ENCODE measurements around the gene HOXD13.

HOXD13 gene

GRCh38 chr2:176094349-176094748 is 1.8 kb downstream of the HOXD13 start:
- DNase-seq (ENCODE audit: low read depth, low spot score): no peak

- no peak for DNase-seq (ENCODE audit: low read depth, low spot score)
These were observed 2.9 kb downstream of the HOXD13 start for GRCh38 chr2:176095421-176095820.

- no peak for DNase-seq (ENCODE audit: low read depth, low spot score)
These were observed 3.9 kb downstream of the HOXD13 start for GRCh38 chr2:176096243-176096985.

- peak; percentile 23 for DNase-seq (ENCODE audit: low read depth, low spot score)
These were observed 4.7 kb downstream of the HOXD13 start for GRCh38 chr2:176096986-176097819.

- no peak for DNase-seq (ENCODE audit: low read depth, low spot score)
These were observed 5.4 kb downstream of the HOXD13 start for GRCh38 chr2:176097820-176098365.

- DNase-seq (ENCODE audit: low read depth, low spot score): no peak
These were observed 6.0 kb downstream of the HOXD13 start for GRCh38 chr2:176098366-176099158.

GRCh38 chr2:176099159-176099727 is 6.7 kb downstream of the HOXD13 start:
- no peak for DNase-seq (ENCODE audit: low read depth, low spot score)

- no peak for DNase-seq (ENCODE audit: low read depth, low spot score)
These were observed 7.4 kb downstream of the HOXD13 start, which contains the start of gene HOXD12 for GRCh38 chr2:176099728-176100546. Gene HOXD12 (plus strand): TSS chr2:176099795. CDS start chr2:176099802, 7 bp downstream.

- DNase-seq (ENCODE audit: low read depth, low spot score): no peak
These were observed 8.1 kb downstream of the HOXD13 start for GRCh38 chr2:176100547-176101140.

GRCh38 chr2:176101216-176101830 is 8.8 kb downstream of the HOXD13 start:
- DNase-seq (ENCODE audit: low read depth, low spot score): no peak

GRCh38 chr2:176101842-176102241 is 9.3 kb downstream of the HOXD13 start:
- no peak for DNase-seq (ENCODE audit: low read depth, low spot score)

- no peak for DNase-seq (ENCODE audit: low read depth, low spot score)
These were observed 9.9 kb downstream of the HOXD13 start for GRCh38 chr2:176102309-176102866.

GRCh38 chr2:176103194-176103593 is 10.7 kb downstream of the HOXD13 start:
- DNase-seq (ENCODE audit: low read depth, low spot score): no peak

- DNase-seq (ENCODE audit: low read depth, low spot score): no peak
These were observed 11.3 kb downstream of the HOXD13 start for GRCh38 chr2:176103742-176104315.

GRCh38 chr2:176104316-176105077 is 12.0 kb downstream of the HOXD13 start:
- DNase-seq (ENCODE audit: low read depth, low spot score): no peak

GRCh38 chr2:176105078-176105729 is 12.7 kb downstream of the HOXD13 start:
- DNase-seq (ENCODE audit: low read depth, low spot score): no peak

- DNase-seq (ENCODE audit: low read depth, low spot score): no peak
These were observed 13.4 kb downstream of the HOXD13 start for GRCh38 chr2:176105730-176106580.
